ENCODE measurements around the gene RDH13.

GRCh38 chr19:55076321-55076720, 13.4 kb upstream of the RDH13 start:
- TF ChIP-seq CTCF (IDR thresholded peaks at IDR 0.05) (no peak), POLR2A (IDR thresholded peaks at IDR 0.05) (no peak)

Measured in heart left ventricle (tissue), 13 donors.